Measurements from ENCODE around the gene CACHD1. TPM values are rescaled to one million over a fixed set of nuclear protein-coding genes. Genes with fewer than 3 reads are reported as not detected.

The CACHD1 gene
- total and polyA plus RNA-seq, 2 of the 8 experiments (the other 6 are each of a cell fraction or from before 2014, with no cell fraction given) = 22.2 to 42.5 TPM

- H4K8ac ChIP-seq (ENCODE audit: extremely low read depth, insufficient read depth, low read length) = no peak overlapping the region
- no peak overlapping the region for H3K27ac ChIP-seq (ENCODE audit: low read depth, low read length)
- H4K20me1 ChIP-seq (replicated peaks in 1 of 2; ENCODE audit: control insufficient read depth in 1 of 2, insufficient read depth in 2 of 2, low read length in 2 of 2) = no peaks in the 10 kb centered on the region
- H3K4me3 ChIP-seq (ENCODE audit: extremely low read depth in 1 of 4, insufficient read depth in 2 of 4, low read depth in 3 of 4, low read length in 4 of 4) = no peak overlapping the region
- no peaks in the 10 kb centered on the region for H3K36me3 ChIP-seq (ENCODE audit: control insufficient read depth in 2 of 4, insufficient read depth in 4 of 4, low read length in 3 of 4)
- H3K23ac ChIP-seq (ENCODE audit: insufficient read length) = no peak overlapping the region
- H2AFZ ChIP-seq (ENCODE audit: low read length) = no peak overlapping the region; the same call in 1 of the 2 replicates
- H2BK12ac ChIP-seq (ENCODE audit: low read depth, low read length) = no peak overlapping the region
- H3K9ac ChIP-seq (replicated peaks in 1 of 4; ENCODE audit: extremely low read depth in 1 of 4, low read depth in 3 of 4, low read length in 3 of 4) = no peak overlapping the region
- H2AK5ac ChIP-seq (ENCODE audit: low read depth, low read length) = no peak overlapping the region
- H4K5ac ChIP-seq (ENCODE audit: insufficient read length, low read depth, low read length) = no peak overlapping the region
- no peak overlapping the region for H2BK120ac ChIP-seq (replicated peaks; ENCODE audit: low read depth, low read length)
- no peaks in the 10 kb centered on the region for H3K23me2 ChIP-seq (ENCODE audit: low read depth, low read length)
- no peak overlapping the region for H3K56ac ChIP-seq (replicated peaks; ENCODE audit: insufficient read length, low read depth, low read length)
- no peaks in the 10 kb centered on the region for H3K79me1 ChIP-seq (ENCODE audit: low read depth, low read length)
- H3K4me1 ChIP-seq (replicated peaks in 1 of 4; ENCODE audit: control insufficient read depth in 3 of 4, insufficient read depth in 4 of 4, low read length in 3 of 4) = 0 out of 7 replicates have a peak, but pooled peaks cover 0 to 1% (median 0%) of the 10 kb centered on the region in 4 experiments
- no peak overlapping the region for H3K14ac ChIP-seq (ENCODE audit: insufficient read length)
- no peak overlapping the region for H2BK5ac ChIP-seq (ENCODE audit: low read depth, low read length)
- 81% methylated on average over 3 of the region's 3 CpGs; no CpG with 5 or more reads in 1 of the 2 experiments for WGBS, 2 experiments (ENCODE audit: extremely low coverage in 1 of 2, insufficient coverage in 1 of 2, insufficient read length in 1 of 2, insufficient replicate concordance in 2 of 2, low coverage in 1 of 2, low lambda C conversion rate in 2 of 2, missing lambda C conversion rate in 1 of 2)
- no peak for FAIRE-seq
- no peak overlapping the region for H2BK15ac ChIP-seq (ENCODE audit: low read length)
- H3K9me3 ChIP-seq (ENCODE audit: insufficient read depth in 2 of 2, low read depth in 1 of 2, low read length in 1 of 2) = no peaks in the 10 kb centered on the region
- no peak overlapping the region for H3K18ac ChIP-seq (ENCODE audit: extremely low read depth, low read length)
- H2BK20ac ChIP-seq (ENCODE audit: low read length) = no peak overlapping the region
- POLR2A ChIA-PET (ENCODE audit: partially characterized antibody) = interaction anchor here (1.3 kb wide), 1 partner anchor 15 kb away, joined by 3 read pairs; no protein-coding TSS in a partner anchor
- no peak for DNase-seq (ENCODE audit: low read depth in 1 of 2, low spot score in 2 of 2)
- no peak overlapping the region for H4K91ac ChIP-seq (replicated peaks; ENCODE audit: insufficient read length, low read length)
- H3K27me3 ChIP-seq (replicated peaks in 1 of 4; ENCODE audit: control insufficient read depth in 3 of 4, extremely low read depth in 1 of 4, insufficient read depth in 3 of 4, low read length in 3 of 4) = no peaks in the 10 kb centered on the region; a peak in 1 of 7 replicates
- H3K79me2 ChIP-seq (ENCODE audit: control insufficient read depth in 1 of 2, insufficient read depth in 2 of 2, low read length in 2 of 2) = no peaks in the 10 kb centered on the region
- CTCF ChIA-PET (ENCODE audit: partially characterized antibody) = interaction anchor here (0.6 to 1.4 kb wide), 4 partner anchors 9 to 113 kb away, joined by 3 to 4 read pairs (median 3); no protein-coding TSS in a partner anchor
- H3K4me2 ChIP-seq (ENCODE audit: insufficient read depth in 1 of 2, low read depth in 2 of 2, low read length in 2 of 2) = no peak overlapping the region
- no peak overlapping the region for H3K4ac ChIP-seq (replicated peaks; ENCODE audit: insufficient read length, low read depth, low read length)
- no peak for TF ChIP-seq POLR2AphosphoS5 (IDR thresholded peaks at IDR 0.05; ENCODE audit: low read depth, low read length)
- TF ChIP-seq PHF8 (conservative IDR thresholded peaks at IDR 0.05; ENCODE audit: low read depth, low read length) = no peak
- no peak for TF ChIP-seq SRF (IDR thresholded peaks at IDR 0.05; ENCODE audit: low read depth, low read length)
- no peak for TF ChIP-seq POU5F1 (IDR thresholded peaks at IDR 0.05; ENCODE audit: low read depth, low read length)
- no peak for TF ChIP-seq KDM1A (IDR thresholded peaks at IDR 0.05; ENCODE audit: borderline replicate concordance, low read length)
- TF ChIP-seq POLR2A (IDR thresholded peaks at IDR 0.05; ENCODE audit: control extremely low read depth in 1 of 2, low read depth in 2 of 2, low read length in 2 of 2) = no peak
- TF ChIP-seq SIRT6 (IDR thresholded peaks at IDR 0.05; ENCODE audit: low read length) = no peak
- TF ChIP-seq SP1 (IDR thresholded peaks at IDR 0.05; ENCODE audit: low read depth, low read length) = no peak
- TF ChIP-seq ZNF274 (IDR thresholded peaks at IDR 0.05; ENCODE audit: borderline replicate concordance, extremely low read depth, low read length) = no peak
- TF ChIP-seq SP2 (IDR thresholded peaks at IDR 0.05; ENCODE audit: low read length) = no peak
- no peak for TF ChIP-seq CHD1 (IDR thresholded peaks at IDR 0.05; ENCODE audit: low read depth, low read length)
- no peak for TF ChIP-seq EZH2 (IDR thresholded peaks at IDR 0.05; ENCODE audit: low read depth, low read length, severe bottlenecking)
- no peak for TF ChIP-seq E2F6 (IDR thresholded peaks at IDR 0.05)
These were observed 264.3 kb downstream of the CACHD1 start for GRCh38 chr1:64734287-64734652.

All from H1 (cell line).